Measurements from ENCODE around the gene DIRAS1. TPM values are rescaled to one million over a fixed set of nuclear protein-coding genes. Genes with fewer than 3 reads are reported as not detected.

The DIRAS1 gene
- total RNA-seq, 1 experiment from 2014 or later, result 25.0 TPM

DNA sequence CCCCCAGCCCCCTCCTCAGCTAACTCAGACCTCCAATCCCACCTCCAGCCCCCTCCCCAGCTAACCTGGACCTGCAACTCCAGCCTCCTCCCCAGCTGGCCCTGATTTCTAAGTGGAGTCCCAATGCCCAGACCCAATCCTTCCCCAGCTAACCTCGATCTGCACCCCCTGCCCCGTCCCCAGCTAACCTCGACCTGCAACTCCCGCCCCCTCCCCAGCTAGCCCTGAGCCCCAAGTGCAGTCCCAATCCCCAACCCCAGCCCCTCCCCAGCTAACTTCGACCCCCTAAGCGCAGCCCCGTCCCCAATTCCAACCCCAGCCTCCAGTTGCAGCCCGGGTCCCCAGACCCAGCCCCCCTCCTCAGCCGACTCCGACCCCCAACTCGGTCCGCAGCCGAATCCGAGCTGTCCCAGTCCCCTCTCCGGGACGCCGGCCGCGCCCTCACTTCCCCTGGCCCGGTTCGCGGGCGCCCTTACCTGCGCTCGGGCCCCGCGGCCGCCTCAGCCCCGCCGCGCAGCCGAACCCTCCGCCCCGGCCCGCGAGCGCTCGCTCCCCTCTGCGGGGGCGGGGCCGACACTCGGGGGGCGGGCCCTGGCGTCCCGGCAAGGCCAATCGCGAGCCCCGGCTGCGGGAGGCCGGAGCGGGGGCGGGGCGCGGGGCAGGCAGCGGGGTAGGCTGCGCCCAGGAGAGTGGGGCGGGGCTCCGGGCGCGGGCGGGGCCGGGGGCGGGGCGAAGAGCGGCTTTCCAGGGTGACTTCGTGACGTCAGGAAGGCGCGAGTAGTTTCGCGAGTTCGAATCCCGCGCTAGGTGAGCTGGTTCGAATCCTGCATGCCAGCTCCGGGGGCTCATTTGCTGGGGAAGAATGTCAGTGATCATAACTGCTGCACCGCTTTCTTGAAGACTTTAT is 18.7 kb downstream of the DIRAS1 start, which contains the start of gene GNG7:
Gene GNG7, minus strand, starts transcription at position 525 of the 907 bp plus-strand sequence. CDS start 182,006 bp downstream, outside the sequence.
- CTCF ChIA-PET, result interaction anchor here (0.6 to 2.1 kb wide), 13 partner anchors 9 to 531 kb away, joined by 3 to 13 read pairs (median 4); partner anchors contain the start of genes SGTA and ZNF555
- Mint-ChIP-seq H3K27me3 (ENCODE audit: low read depth) (peaks cover 24% of the 10 kb centered on the region), H3K27ac (peak within 1 kb of the TSS; percentile 53; the same call in 1 of the 2 replicates), H3K4me3 (peak within 1 kb of the TSS; percentile 79), H3K9me3 (no peaks in the 10 kb centered on the region), H3K36me3 (no peaks in the 10 kb centered on the region), H3K4me1 (peaks cover 16% of the 10 kb centered on the region)
- ATAC-seq (peak; percentile 99), DNase-seq (ENCODE audit: low spot score) (peak; percentile 96)
- TF ChIP-seq, protein P1, sequence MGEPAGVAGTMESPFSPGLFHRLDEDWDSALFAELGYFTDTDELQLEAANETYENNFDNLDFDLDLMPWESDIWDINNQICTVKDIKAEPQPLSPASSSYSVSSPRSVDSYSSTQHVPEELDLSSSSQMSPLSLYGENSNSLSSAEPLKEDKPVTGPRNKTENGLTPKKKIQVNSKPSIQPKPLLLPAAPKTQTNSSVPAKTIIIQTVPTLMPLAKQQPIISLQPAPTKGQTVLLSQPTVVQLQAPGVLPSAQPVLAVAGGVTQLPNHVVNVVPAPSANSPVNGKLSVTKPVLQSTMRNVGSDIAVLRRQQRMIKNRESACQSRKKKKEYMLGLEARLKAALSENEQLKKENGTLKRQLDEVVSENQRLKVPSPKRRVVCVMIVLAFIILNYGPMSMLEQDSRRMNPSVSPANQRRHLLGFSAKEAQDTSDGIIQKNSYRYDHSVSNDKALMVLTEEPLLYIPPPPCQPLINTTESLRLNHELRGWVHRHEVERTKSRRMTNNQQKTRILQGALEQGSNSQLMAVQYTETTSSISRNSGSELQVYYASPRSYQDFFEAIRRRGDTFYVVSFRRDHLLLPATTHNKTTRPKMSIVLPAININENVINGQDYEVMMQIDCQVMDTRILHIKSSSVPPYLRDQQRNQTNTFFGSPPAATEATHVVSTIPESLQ (CRISPR knock-in tag; IDR thresholded peaks at IDR 0.05), result no peak
- TF ChIP-seq CREM (CRISPR knock-in tag; IDR thresholded peaks at IDR 0.05) (peak; percentile 48; the same call in 1 of the 2 replicates), NFYB (CRISPR knock-in tag; conservative IDR thresholded peaks at IDR 0.05; ENCODE audit: low read depth) (peak; percentile 67), ZBTB21 (CRISPR knock-in tag; IDR thresholded peaks at IDR 0.05; ENCODE audit: borderline replicate concordance) (0 out of 2 replicates have a peak, but pooled peaks have one; percentile 52), SP1 (CRISPR knock-in tag; conservative IDR thresholded peaks at IDR 0.05) (peak; percentile 97), SMAD3 (CRISPR knock-in tag; IDR thresholded peaks at IDR 0.05; ENCODE audit: borderline replicate concordance) (no peak)
- TF ChIP-seq, protein P2, sequence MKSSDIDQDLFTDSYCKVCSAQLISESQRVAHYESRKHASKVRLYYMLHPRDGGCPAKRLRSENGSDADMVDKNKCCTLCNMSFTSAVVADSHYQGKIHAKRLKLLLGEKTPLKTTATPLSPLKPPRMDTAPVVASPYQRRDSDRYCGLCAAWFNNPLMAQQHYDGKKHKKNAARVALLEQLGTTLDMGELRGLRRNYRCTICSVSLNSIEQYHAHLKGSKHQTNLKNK (CRISPR knock-in tag; IDR thresholded peaks at IDR 0.05), result 0 out of 2 replicates have a peak, but pooled peaks have one; percentile 20
- POLR2A ChIA-PET, result interaction anchor here (0.7 to 1.4 kb wide), 4 partner anchors 18 to 1129 kb away, joined by 3 to 9 read pairs (median 5); no protein-coding TSS in a partner anchor

DNA sequence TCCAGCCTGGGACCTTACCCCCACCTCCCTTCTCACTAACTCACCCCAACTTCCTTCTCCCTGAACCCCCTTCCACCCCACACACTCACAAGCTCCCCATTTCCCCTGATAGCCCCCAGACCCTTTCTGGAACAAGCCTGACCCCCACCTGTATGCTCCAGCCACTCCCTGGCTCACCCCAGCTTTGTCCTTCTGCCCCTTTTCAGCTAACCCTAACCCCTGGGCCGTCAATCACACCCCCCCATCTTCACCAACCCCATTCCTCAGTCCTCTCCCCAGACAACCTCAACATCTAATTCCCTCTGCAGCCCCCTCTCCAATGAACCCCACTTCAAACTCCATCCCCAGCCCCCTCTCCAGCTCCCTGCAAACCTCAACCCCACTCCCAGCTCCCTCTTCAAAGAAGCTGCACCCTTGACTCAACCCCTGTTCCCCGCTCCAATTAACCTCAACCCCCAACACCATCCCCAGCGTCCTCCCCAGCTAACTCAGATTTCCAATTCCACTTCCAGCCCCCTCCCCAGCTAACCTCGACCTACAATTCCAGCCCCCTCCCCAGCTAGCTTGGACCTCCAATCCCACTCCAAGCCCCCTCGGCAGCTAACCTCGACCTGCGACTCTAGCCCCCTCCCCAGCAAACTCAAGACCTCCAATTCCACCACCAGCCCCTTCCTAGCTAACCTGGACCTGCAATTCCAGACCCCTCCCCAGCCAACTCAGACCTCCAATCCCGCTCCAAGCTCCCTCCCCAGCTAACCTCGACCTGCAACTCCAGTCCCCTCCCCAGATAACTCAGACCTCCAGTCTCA is 19.6 kb downstream of the DIRAS1 start:
- Mint-ChIP-seq H3K27ac (no peak overlapping the region), H3K36me3 (no peaks in the 10 kb centered on the region), H3K9me3 (no peaks in the 10 kb centered on the region), H3K4me3 (peak overlapping the region; percentile 79), H3K27me3 (ENCODE audit: low read depth) (peaks cover 24% of the 10 kb centered on the region), H3K4me1 (peaks cover 16% of the 10 kb centered on the region)
- POLR2A ChIA-PET, result interaction anchor here (0.7 to 1.4 kb wide), 4 partner anchors 19 to 1128 kb away, joined by 3 to 9 read pairs (median 5); no protein-coding TSS in a partner anchor
- no peak for DNase-seq (ENCODE audit: low spot score)
- ATAC-seq, result no peak
- no peak for TF ChIP-seq MXD4 (CRISPR knock-in tag; IDR thresholded peaks at IDR 0.05; ENCODE audit: borderline replicate concordance)
- no peak for TF ChIP-seq NR1H2 (CRISPR knock-in tag; IDR thresholded peaks at IDR 0.05)
- no peak for TF ChIP-seq JAZF1 (CRISPR knock-in tag; IDR thresholded peaks at IDR 0.05)
- no peak for TF ChIP-seq NR2C2 (CRISPR knock-in tag; IDR thresholded peaks at IDR 0.05)
- TF ChIP-seq, protein P3, sequence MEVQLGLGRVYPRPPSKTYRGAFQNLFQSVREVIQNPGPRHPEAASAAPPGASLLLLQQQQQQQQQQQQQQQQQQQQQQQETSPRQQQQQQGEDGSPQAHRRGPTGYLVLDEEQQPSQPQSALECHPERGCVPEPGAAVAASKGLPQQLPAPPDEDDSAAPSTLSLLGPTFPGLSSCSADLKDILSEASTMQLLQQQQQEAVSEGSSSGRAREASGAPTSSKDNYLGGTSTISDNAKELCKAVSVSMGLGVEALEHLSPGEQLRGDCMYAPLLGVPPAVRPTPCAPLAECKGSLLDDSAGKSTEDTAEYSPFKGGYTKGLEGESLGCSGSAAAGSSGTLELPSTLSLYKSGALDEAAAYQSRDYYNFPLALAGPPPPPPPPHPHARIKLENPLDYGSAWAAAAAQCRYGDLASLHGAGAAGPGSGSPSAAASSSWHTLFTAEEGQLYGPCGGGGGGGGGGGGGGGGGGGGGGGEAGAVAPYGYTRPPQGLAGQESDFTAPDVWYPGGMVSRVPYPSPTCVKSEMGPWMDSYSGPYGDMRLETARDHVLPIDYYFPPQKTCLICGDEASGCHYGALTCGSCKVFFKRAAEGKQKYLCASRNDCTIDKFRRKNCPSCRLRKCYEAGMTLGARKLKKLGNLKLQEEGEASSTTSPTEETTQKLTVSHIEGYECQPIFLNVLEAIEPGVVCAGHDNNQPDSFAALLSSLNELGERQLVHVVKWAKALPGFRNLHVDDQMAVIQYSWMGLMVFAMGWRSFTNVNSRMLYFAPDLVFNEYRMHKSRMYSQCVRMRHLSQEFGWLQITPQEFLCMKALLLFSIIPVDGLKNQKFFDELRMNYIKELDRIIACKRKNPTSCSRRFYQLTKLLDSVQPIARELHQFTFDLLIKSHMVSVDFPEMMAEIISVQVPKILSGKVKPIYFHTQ (CRISPR knock-in tag; IDR thresholded peaks at IDR 0.05), result no peak
- CTCF ChIA-PET, result interaction anchor here (0.6 to 2.1 kb wide), 13 partner anchors 23 to 1364 kb away, joined by 3 to 13 read pairs (median 4); partner anchors contain the start of genes SGTA and ZNF555

Measured in WTC11 (cell line).